Spleen (tissue), 7 donors: ENCODE measurements around the gene XRCC1.

Experiments used
- POLR2AphosphoS5 ChIP-seq, 3 donors: sonication (generic); formaldehyde crosslinking; IDR thresholded peaks; one replicate each; pipeline ENCODE4 v1.5.1; 2017; ENCODE audit warnings: antibody characterized with exemption in 3 of 3
- TF ChIP-seq, protein P1 (sequence below), 11 experiments: fragments of 200-600 bp in 7 of 11; fragments of 450-650 bp in 4 of 11; sonication (generic) in 4 of 11; IDR thresholded peaks in 8 of 11; conservative IDR thresholded peaks in 3 of 11; 1 replicate in 7 of 11; 2 replicates in 4 of 11; pipeline versions ENCODE4 v1.4.0 to v1.8.0; 2016 to 2021; ENCODE audit warnings: antibody characterized with exemption in 11 of 11, inconsistent platforms in 4 of 11, mild to moderate bottlenecking in 1 of 11
- donor health status: DM: no; HTN: no; CAD: no; lungs with moderate emphysema.
- donor health status: DM: no; HTN: no; CAD: no.
- donor health status: DM: no; HTN: no; CAD: no.

DNA sequence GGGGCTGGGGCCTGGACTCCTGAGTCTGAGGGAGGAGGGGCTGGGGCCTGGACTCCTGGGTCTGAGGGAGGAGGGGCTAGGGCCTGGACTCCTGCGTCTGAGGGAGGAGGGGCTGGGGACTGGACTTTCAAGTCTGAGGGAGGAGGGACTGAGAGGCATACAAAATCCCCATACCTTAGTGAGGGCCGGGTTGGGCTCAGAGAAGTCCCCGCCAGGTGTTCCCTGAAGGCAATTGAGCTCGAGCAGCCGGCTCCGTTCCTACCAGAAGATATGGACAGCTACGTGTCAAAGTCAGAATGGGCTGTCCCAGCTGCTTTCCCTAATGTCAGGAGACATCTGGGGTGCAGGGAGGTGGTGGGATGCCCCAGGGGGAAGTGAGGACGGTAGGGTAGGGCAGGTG lies 80.2 kb downstream of the XRCC1 start:
- TF ChIP-seq, protein P1, sequence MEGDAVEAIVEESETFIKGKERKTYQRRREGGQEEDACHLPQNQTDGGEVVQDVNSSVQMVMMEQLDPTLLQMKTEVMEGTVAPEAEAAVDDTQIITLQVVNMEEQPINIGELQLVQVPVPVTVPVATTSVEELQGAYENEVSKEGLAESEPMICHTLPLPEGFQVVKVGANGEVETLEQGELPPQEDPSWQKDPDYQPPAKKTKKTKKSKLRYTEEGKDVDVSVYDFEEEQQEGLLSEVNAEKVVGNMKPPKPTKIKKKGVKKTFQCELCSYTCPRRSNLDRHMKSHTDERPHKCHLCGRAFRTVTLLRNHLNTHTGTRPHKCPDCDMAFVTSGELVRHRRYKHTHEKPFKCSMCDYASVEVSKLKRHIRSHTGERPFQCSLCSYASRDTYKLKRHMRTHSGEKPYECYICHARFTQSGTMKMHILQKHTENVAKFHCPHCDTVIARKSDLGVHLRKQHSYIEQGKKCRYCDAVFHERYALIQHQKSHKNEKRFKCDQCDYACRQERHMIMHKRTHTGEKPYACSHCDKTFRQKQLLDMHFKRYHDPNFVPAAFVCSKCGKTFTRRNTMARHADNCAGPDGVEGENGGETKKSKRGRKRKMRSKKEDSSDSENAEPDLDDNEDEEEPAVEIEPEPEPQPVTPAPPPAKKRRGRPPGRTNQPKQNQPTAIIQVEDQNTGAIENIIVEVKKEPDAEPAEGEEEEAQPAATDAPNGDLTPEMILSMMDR (IDR thresholded peaks at IDR 0.05 in 8 of 11, conservative IDR thresholded peaks at IDR 0.05 in 3 of 11), result no peak
- TF ChIP-seq POLR2AphosphoS5 (IDR thresholded peaks at IDR 0.05), result no peak
